Suprapubic skin (tissue), 3 donors: Measurements from ENCODE around the gene PRDM5.

Experiments
- CTCF ChIP-seq, 2 donors: fragments of 200-600 bp in 1 of 2; fragments of 450-650 bp in 1 of 2; sonication (generic) in 1 of 2; IDR thresholded peaks; one replicate each; pipeline ENCODE4 v1.5.1; 2016 to 2019; ENCODE audit warnings: antibody characterized with exemption in 2 of 2, mild to moderate bottlenecking in 1 of 2, moderate library complexity in 1 of 2
- EP300 ChIP-seq: sonication (generic); formaldehyde crosslinking; IDR thresholded peaks from one replicate; pipeline ENCODE4 v1.6.1; 2017; ENCODE audit warnings: antibody characterized with exemption
- POLR2A ChIP-seq, 2 donors: fragments of 450-650 bp; IDR thresholded peaks; one replicate each; pipeline ENCODE4 v1.6.1; 2017; ENCODE audit warnings: antibody characterized with exemption in 2 of 2, mild to moderate bottlenecking in 2 of 2, moderate library complexity in 2 of 2

- TF ChIP-seq CTCF (IDR thresholded peaks at IDR 0.05), result no peak
- TF ChIP-seq EP300, result no peak
- TF ChIP-seq POLR2A (IDR thresholded peaks at IDR 0.05), result no peak
Observed at GRCh38 chr4:120755864-120756263, 166.7 kb downstream of the PRDM5 start.
